Activated T-cell treated with anti-CD3 and anti-CD28 coated beads for 1 hour (primary cell): ENCODE data around the gene GFI1B.
A peak's percentile ranks its signal among the peaks of the same experiment; 100 is the strongest.
"Not testable (repeated sequence)": the region's sequence is repeated elsewhere in the genome, so short reads cannot be mapped to it uniquely, and the experiment has no call there.

Experiments
- DNase-seq: peaks from one replicate; pipeline ENCODE4 v3.0.0-alpha.2; 2020; ENCODE audit warnings: low read depth

GFI1B gene

GRCh38 chr9:132978451-132979131 is at the start of gene GFI1B:
Gene GFI1B, plus strand, starts transcription at chr9:132978694. Its CDS starts 7,985 bp downstream, at chr9:132986679.
- DNase-seq: no peak

- no peak for DNase-seq
Observed at GRCh38 chr9:132931178-132931735, 47.2 kb upstream of the GFI1B start.

DNA sequence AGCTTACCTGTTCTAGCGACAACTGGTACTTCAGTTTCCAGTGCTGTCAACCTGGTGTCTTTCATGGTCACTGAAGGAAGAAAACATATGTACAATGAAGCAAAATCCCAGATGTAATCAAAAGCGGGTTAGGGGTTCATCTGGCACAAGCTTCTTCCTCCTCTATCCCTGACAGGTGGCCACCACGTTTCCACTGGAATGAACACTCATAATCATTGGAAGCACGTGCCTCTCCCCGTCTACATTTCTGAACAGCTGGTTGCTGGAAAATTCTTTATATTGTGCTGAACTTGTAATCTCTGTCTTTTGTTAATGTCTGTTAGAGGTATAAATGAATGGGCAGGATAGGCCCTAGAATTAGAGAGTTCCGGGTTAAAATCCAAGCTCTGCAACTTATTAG is 43.5 kb upstream of the GFI1B start:
- no peak for DNase-seq

GRCh38 chr9:132937463-132937901 is 41.0 kb upstream of the GFI1B start:
- no peak for DNase-seq

- DNase-seq: no peak
Observed at GRCh38 chr9:132939169-132939568, 39.3 kb upstream of the GFI1B start.

- DNase-seq: no peak
Observed at GRCh38 chr9:132942541-132943182, 35.8 kb upstream of the GFI1B start.

DNA sequence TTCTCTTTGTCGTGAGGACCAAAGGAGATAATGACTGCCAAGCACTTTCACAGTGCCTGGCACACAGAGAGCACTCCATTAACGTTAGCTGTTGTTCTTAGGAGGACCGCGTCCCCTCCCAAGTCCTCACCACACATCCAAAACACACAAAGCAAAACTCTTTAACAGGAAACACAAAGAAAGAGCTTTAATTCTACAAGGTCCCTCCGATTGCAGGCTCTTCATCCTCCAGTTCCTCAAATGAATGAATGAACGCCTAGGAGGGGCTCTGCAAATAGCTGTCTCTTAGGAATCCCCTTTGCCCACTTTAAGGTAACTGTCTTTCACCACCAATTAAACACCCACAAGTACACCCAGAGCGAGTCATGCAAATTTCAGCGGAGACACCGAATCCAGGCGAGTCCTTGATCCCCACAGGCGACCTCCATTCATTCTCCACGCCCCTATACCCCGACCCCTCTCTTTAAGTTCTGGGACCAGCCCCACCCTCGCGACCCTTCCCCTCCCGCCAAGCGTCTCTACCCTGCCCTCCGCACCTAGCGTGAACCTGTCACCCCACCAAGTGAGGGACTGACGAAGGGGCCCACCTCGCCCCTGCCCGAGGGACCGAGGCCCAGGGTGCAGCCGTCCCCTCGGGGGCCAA is 34.7 kb upstream of the GFI1B start:
- no peak for DNase-seq

DNA sequence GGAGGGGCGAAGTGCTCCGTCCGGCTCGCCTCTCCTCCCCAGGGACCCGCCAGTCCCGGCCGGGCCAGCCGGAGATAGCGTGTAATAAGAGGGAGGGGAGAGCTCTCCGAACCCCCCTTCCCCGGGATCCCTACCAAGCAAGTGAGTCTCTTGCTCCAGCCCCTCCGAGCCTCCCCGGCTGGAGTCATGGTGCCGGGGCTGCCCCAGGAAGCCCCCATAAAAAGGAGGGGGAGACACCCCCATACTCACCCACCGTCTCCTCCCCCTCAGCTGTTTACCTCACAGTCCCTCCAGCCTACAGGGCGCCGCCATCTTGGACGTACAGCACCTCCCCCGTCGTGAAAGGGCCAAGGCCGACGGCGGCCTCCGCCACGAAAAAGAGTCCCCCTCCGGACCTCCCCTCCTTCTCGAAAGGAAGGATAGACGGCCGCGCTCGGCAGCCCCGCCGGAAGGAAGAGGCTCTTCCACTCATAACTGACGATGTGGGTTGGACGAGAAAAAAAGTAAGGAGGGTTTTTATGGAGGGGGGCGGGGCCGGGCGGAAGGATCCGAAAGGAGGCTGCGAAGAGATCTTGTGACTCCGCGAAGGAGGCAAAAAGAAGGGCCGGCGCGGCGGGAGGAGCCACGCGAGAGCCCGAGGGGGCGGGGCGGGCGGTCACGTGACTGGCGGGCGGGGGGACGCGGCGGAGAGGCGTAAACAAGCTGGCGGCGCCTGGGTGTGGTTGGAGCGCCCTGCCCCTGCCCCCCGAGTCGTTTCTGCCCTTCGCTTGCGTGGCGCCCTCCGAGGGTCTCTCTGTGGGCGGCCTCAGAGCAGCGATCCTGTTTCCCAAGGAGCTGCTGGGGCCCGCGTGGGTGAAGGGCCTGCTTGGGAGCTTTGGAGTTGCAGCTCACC is 34.0 kb upstream of the GFI1B start, which contains the start of gene TSC1:
Gene TSC1 (minus strand): TSS at position 323 of the 892 bp plus-strand sequence. CDS start 15,744 bp downstream, outside the sequence.
- DNase-seq: peak; percentile 99

DNA sequence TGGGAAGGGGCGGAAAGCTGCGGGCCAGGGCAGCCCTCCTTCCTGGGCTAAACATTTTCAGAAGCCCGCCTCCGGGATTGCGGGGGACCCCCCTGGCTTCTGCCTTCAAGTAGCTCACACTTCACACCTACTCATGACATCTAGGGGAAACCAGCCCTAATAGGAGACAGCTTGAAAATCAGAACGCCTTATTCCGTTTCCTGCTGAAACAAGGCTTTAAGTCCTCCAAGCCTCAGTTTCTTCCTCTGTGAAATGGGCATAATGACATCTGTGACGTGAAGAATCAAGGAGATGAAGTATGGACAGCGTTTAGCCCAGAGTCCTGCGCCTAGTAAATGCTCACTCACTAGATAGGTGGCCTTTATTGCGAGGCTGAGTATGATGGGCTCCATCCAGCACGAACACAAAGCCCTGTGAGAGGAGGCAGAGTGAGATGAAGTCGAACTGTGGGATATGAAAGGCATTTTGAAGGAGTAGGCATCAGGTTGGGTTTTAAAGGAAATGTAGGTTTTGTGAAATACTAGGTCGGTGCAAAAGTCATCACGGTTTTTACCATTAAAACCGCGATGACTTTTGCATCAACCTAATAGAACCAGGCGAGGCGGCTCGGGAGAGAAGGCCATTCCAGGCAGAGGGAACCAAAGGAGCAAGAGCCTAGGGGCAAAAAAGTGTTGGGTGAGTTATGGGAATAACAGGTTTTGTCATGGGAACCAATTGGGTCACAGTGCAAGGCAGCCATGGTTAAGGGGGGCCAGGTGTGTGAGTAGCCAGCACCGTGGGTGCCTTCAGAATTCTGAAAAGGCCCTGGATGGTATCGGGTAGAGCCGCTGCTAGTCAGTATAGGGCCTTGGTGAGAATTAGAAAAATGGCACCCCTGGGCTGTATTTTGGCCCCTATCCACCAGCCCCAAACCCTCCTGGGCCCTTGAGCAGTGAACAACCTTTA is 33.0 kb upstream of the GFI1B start:
- DNase-seq: no peak

DNA sequence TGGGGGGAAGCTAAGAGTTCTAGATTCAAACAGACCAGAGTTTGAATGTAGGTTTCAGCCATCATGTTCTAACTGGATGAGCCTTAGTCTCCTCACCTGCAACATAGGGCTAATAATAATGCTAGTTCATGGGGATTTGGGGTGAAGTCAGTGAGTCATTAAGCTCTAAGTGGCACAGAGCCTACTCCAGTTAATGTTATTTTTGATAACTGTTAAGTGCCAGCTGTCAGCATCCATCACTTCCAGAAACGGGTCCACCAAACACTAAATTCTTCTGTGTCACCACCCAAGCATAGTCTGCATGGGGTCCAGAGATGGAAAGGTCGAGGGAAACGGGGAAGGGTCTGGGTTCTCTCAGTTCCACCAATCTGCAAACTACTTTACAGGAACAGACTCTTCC is 32.3 kb upstream of the GFI1B start:
- DNase-seq: no peak

GRCh38 chr9:132946631-132947295 is 31.7 kb upstream of the GFI1B start:
- no peak for DNase-seq

DNA sequence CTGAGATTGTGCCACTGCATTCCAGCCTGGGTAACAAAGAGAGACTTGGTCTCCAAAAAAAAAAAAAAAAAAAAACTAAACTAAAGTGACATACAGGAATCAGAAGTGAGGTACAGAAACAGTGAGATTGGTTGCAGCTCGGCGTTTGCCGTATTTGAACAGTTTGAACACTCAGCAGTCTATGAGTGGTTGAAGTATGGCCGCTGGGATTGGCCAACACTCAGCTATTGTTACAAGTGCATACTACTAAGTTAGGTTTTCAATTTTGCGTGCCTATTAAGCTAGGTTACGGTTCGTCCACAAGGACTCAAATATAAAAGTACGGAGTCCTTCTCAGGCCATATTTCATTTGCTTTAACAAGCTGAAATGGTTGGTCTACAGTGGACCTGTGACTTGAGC is 30.7 kb upstream of the GFI1B start:
- DNase-seq: no peak

DNA sequence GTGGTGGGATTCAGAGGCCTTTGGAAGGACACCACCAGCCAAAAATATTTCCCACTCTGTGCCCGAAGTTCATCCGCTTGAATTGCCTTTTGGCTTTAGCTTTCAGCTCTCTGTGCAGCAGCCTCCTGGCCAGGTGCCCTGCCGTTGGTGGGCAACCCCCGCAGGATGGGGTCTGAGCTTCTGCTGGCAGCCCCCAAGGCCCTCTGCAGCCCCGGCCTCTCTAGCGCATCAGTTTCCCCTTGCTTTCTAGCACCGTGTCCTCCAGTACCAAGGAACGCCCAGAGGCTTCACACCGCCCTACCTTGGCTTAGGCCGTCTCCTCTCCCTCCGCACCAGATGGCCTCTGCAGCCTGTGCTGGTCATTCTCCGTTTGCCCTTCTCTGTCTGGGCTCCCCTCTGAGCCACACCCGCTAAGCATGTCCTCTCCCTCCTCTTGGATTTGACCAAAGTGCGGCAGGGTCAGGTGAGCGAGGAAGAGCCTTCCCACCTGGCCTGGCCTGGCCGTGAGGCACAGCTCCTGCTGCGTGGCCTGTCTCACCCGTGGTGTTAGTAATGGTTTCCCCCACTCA is 29.9 kb upstream of the GFI1B start:
- no peak for DNase-seq

DNA sequence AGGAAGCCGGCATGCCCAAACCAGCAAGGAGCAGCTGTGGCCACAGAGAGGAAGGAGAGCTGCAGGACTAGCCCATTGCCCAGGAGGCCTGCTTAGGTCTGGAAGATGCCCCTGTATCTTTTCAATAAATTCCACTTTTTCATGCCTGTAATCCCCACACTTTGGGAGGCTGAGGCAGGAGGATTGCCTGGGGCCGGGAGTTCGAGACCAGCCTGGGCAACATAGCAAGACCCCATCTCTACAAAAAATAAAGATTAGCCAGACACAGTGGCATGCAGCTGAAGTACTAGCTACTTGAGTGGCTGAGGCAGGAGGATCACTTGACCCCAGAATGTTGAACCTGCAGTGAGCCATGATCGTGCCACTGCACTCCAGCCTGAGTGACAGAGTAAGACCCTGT is 28.8 kb upstream of the GFI1B start:
- DNase-seq: no peak

DNA sequence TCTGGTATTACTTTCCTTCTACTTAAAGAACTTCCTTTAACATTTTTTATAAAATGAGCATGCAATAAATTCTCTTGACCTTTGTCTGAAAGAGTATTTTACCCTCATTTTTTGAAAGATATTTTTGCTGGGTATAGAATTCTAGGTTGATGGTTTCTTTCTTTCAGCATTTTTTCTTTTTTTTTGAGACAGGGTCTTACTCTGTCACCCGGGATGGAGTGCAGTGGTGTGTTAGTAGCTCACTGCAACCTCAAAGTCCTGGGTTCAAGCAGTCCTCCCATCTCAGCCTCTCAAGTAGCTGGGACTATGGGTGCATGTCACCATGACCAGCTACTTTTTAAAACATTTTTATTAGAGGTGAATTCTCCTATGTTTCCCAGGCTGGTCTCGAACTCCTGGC is 23.4 kb upstream of the GFI1B start:
- DNase-seq: no peak

- DNase-seq: no peak
Observed at GRCh38 chr9:132955768-132956167, 22.7 kb upstream of the GFI1B start.

- no peak for DNase-seq
Observed at GRCh38 chr9:132957805-132958204, 20.7 kb upstream of the GFI1B start.

DNA sequence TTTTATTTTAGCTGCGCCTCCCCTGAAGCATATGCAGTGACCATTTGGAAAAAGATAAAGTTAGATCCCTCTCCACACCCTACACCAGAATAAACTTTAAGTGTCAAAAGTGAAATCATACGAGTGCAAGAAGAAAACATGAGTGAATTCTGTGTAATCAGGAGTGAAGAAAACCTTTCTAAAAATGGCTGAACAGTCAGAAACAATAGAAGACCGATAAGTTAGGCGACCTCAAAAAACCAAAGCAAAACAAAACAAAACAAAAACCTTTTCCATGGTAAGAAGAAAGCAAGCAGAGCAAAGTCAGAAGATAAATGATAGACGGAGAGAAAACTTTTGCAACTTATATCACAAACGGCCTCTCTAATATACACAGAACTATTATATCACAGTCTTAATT is 17.5 kb upstream of the GFI1B start:
- DNase-seq: no peak

- no peak for DNase-seq
Observed at GRCh38 chr9:132965478-132965877, 13.0 kb upstream of the GFI1B start.

- not testable (repeated sequence) for DNase-seq
Observed at GRCh38 chr9:132967908-132968307, 10.6 kb upstream of the GFI1B start.
